ENCODE results near the gene NCLN.
A peak's percentile ranks its signal among the peaks of the same experiment; 100 is the strongest.
"Not testable (repeated sequence)": the region's sequence is repeated elsewhere in the genome, so short reads cannot be mapped to it uniquely, and the experiment has no call there.

NCLN gene

DNA sequence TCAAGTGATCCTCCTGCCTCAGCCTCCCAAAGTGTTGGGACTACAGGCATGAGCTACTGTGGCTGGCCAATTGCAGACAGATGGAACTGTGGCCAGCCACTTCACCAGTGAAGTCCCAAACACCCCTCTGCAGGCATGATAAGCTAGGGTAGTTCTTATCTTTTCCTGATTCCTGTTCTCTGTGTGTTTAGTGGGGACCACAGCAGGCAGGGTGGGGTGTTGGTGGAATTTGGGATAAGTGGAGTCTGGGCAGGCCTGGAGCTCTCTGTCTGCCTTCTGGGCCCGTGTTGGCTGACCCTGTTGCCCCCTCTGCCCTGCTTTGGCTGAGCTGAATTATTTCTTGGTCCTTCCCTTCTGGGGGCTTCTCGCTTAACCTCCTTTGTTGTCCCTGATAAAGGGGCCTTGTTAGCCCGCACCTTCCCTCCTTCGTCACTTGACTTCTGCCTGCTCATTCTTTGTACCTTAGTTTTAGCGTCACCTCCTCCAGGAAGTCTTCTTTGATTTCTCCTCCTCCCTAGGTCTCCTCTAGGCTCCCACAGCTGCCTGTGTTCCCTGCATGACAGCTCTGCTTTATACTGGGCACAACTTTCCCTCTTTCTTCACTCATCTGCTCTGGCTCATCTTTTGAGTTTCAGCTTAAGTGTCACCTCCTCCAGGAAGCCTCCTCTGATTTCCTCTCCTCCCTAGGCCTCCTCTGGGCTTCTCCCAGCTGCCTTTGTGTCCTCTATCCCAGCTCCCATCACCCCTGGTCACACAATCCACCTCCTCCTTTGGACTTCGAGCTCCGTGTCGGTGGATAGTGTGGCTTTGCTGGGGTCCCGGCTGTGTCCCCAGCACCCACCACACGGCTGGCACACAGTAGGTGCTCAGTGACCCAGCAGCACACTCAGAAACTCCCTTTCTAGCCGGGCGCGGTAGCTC, 1.7 kb upstream of the NCLN start:
- DNase-seq (ENCODE audit: low read depth in 2 of 3, low spot score in 2 of 3), result no peak

DNA sequence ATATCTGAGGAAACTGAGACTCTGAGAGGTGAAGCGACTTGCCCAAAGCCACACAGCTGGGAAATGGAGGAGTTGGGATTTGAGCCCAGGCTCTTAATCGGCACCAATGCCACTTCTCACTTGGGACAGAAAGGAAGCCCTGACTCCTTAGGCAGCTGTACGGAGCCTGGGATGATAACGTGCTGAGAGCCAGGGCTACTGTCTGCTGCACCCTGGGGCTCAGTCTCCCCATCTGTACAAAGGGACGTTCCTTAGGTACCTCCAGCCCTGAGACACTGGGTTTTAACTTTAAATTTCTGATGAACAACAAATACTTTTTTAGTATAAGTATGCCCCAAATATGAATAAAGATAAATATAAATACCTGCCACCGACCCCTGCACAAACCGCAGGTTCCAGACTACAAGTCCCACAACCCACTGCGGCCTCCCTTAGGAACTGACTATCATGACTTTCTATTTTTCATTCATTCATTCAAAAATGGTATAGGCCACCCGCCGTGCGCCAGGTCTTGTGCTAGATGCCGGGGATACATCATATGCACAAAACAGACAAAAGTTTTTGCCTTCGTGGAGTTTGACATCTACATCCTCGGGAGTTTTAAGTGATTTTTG, 776 bp upstream of the NCLN start:
- DNase-seq (ENCODE audit: low read depth in 2 of 3, low spot score in 2 of 3), result peak in 1 of 3 experiments; percentile 52

DNA sequence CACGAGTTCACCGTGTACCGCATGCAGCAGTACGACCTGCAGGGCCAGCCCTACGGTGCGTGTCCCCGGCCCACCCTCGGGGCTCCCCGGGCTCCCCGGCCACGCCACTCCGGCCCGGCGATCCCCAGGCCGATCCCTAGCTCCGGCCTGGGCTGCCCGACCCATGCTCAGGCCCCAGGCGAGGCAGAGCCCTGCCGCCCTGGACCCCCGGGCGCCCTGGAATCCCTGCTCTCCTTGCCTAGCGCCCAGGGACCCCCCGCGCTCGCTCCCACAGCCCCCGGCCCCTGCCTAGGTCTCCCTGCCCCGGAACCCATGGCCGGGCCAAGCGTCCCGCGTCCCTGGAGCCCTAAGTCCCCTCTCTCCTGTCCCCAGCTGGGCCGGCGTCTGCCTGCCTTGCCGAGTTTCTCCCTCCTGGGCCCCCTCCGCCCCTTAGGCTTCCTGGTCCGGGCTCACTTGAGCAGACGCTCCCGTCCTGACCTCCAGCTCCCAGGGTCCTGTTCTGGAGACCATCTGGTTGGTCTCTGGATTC, 494 bp downstream of the NCLN start:
- no peak for DNase-seq (ENCODE audit: low read depth in 2 of 3, low spot score in 2 of 3)

- DNase-seq (ENCODE audit: low read depth in 2 of 3, low spot score in 2 of 3), result no peak
Measured at GRCh38 chr19:3186891-3187661, 1.3 kb downstream of the NCLN start.

GRCh38 chr19:3187662-3188511, 2.2 kb downstream of the NCLN start:
- DNase-seq (ENCODE audit: low read depth in 2 of 3, low spot score in 2 of 3), result no peak

DNA sequence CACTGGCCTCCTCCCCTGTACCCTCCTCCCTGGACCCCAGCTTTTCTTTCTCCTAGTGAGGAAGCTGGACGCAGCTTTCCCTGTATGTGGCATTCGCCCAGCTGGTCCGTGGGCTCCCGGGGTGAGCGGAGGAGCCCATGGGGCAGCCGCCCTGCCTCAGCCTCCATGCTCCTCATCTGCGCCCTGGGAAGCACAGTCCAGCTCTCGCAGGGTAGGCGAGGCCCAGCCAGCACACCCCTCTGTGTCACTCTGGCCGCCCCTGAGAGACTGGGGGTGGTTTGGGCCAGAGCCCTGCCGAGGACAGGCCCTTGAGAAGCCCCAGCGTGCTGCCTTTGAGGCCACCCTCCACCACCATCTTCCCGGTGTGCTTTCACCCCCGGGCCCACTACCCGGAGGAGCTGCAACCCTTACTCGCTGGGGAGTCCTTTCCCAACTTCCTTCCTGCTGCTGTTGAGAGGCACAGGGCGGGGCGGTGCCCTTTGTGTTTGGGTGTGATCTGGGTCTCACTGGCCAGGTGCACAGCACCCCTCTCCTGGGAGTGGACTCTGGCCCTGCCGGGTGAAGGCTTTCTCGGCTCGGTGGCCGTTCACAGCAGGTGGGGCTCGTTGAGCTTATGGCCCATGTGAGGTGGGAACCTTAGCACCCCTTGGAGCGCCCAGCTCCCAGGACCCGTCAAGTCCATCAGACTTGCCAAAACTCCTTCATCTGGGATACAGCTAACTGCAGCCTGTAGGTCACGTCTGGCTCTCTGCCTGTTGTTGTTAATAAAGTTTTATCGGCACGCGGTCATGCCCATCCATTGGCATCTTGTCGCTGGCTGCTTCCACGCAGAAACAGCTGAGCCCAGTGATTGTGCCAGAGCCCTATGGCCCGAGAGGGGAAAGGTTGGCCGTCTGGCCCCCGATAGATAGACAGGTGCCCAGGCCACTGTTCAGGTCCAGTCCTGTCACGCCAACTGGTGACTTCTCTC, 3.2 kb downstream of the NCLN start:
- DNase-seq (ENCODE audit: low read depth in 2 of 3, low spot score in 2 of 3), result no peak

DNA sequence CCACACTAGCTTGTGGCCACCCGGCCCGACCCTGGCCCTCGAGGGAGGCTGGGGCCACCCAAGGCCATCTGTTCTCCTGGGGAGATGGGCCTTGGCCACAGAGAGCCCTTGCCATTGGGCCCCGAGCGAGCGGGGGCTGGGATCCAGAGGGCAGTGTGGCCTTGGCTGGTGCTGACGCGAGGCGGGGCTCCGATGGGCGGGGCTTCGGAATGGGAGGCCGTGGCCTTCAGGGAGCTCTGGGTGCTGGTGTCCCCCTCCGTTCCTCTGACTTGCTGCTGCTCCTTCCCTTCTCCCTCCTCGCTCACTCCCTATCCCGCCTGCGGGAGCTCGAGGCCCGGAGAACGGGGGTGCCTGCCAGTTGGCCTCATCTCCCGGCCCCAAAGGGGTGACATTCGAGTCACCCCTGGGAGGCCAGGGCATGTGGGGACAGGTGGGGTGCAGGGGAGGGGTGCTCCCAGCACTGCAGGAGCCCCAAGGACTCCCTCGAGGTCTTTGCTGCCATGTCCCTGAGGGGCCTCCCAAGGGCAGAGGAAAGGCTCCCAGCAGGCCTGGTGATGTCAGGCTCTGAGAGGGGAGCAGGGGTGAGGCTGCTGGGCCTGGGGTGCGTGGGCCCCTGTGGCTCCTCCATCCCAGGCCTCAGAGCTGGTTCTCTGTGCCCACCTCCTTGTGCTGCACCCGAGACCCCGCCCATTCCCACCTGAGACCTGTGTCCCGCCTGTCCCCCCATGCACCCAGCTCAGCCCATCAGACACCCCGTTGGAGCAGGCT, 4.2 kb downstream of the NCLN start:
- no peak for DNase-seq (ENCODE audit: low read depth in 2 of 3, low spot score in 2 of 3)

- DNase-seq (ENCODE audit: low read depth in 2 of 3, low spot score in 2 of 3), result no peak
Measured at GRCh38 chr19:3190470-3190770, 4.7 kb downstream of the NCLN start.

DNA sequence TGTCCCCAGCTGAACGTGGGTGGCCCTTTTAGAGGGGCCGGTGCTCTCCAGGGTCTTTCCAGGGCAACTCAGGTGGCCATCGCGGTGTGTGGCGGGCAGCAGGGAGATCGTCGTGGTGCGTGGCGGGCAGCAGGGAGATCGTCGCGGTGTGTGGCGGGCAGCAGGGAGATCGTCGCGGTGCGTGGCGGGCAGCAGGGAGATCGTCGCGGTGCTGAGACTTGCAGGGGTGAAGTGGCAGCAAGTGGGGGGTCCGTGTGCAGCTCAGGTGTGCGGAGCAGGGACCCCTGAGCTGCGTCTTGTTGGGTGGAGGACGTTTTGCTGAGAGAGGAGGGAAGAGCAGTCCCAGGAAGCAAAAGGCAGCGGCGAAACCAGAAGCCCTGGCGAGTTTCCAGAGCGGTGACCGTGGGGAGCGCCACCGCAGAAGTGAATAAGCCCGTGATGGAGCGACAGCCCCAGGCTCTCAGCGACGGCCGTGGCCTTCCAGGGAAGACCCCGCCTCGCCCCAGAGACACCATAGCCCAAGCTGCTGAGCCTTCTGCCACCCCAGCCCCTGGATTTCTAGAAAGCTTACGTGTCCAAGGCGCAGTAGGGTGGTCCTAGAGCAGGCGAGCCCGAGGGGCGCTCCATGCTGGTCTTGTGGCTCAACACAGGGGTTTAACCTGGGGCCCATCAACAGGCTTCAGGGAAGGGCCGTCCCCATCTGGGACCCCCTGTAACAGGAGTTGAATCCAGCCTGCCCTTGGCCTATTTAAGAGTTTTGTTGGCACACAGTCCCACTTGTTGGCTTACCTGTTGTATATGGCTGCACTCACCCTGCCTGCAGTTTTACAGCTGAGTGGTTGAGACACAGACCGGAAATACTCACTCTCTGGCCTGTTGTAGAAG, 5.4 kb downstream of the NCLN start:
- no peak for DNase-seq (ENCODE audit: low read depth in 2 of 3, low spot score in 2 of 3)

- not testable (repeated sequence) for DNase-seq (ENCODE audit: low read depth in 2 of 3, low spot score in 2 of 3)
Measured at GRCh38 chr19:3191806-3192104, 6.0 kb downstream of the NCLN start.

DNA sequence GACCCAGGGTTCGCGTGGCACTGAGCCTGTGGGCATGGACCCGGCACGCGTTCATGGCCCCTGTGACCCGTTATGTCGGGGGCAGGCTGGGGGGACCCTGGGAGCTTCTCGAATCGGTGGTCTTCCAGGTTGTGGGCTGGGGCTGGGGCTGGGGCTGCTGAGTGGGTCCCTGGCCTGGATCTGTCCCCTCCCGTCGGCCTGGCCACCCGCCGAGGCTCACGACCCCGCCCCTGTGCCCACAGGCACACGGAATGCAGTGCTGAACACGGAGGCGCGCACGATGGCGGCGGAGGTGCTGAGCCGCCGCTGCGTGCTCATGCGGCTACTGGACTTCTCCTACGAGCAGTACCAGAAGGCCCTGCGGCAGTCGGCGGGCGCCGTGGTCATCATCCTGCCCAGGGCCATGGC, 6.5 kb downstream of the NCLN start:
- no peak for DNase-seq (ENCODE audit: low read depth in 2 of 3, low spot score in 2 of 3)

DNA sequence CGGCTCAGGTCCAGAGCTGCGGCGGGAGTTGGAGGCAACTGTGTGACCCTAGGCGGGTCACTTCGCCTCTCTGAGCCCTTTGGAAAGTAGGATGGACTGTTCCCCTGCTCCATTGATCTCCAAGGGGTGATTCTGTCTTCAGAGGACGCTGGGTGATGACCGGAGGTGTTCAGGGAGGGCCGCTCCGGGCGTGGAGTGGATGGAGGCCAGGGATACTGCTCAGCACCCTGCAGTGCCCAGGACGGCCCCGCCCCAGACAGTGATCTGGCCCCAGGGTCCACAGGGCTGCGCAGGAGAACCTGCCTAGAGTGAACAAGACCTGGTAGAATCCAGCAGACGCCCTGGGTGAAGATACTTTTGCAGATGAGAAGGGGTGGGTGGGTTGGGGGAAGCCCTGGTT, 7.0 kb downstream of the NCLN start:
- DNase-seq (ENCODE audit: low read depth in 2 of 3, low spot score in 2 of 3), result no peak

GRCh38 chr19:3193256-3194105, 7.8 kb downstream of the NCLN start:
- no peak for DNase-seq (ENCODE audit: low read depth in 2 of 3, low spot score in 2 of 3)

DNA sequence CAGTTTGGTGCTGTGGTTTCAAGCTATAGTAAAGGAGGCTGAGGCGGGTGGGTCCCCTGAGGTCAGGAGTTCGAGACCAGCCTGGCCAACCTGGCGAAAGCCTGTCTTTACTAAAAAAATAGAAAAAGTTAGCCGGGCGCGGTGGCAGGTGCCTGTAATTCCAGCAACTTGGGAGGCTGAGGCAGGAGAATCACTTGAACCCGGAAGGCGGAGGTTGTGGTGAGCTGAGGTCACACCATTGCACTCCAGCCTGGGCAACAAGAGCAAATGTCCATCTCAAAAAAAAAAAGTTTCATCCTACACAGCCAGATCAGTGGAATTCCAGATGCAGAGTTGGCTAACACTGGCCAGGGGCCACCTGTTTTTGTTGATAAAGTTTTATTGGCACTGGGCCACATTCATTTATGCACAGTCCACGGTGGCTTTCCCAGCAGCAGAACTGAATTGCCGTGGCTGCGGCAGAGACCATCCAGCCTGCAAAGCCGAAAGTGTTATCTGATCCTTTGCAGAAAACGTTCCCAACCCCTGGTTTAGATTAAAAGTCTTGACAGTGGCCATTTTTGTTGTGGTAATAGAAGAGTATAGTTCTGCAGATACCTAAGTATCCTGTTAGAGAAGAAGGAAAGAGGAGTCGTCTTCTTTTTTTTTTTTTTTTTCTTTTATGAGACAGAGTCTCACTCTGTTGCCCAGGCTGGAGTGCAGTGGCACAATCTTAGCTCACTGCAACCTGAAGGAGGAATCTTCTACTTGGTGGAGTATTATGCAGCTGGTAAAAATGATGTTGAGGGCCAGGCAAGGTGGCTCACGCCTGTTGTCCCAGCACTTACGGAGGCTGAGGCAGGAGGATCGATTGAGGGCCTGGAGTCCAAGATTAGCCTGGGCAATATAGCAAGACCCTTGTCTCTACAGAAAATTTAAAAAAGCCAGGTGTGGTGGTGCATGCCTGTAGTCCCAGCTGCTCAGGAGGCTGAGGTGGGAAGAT, 8.7 kb downstream of the NCLN start:
- DNase-seq (ENCODE audit: low read depth in 2 of 3, low spot score in 2 of 3), result no peak

DNA sequence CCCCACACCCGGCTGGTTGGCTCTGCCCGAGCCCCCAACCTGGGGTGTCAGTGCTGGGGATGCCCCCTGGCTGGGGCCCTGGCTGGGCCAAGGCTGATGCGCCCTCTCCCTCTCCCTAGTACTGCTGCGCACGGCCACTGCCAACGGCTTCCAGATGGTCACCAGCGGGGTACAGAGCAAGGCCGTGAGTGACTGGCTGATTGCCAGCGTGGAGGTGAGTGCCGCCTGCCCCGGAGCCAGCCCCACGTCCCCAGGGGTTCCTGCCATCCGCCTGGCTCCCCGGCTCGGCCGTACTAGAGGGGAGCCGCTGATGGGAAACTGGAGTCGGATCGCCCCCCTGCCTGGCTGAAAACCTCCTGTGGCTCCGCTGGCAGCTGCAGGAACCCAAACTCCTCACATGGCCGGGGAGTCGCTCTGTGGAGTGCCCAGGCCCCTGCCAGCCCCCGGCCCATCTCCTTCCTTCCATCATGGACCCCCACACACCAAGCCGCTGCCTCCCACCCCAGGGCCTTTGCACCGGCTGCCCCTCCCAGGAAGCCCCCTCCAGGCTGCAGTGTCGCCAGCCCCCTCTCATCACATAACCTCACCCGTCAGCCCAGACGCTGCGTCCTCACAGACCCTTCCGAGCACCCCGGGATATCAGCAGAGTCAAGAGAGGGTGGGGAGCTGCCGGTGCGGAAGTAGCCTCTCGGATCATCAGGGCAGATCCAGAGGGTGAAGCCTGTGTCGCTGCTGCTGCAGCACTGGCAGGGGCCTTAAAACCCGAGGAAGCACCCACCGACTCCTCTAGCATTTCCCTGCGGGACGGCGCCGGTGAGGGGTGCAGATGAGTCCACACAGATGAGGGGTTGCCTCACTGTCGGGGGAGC, 10.6 kb downstream of the NCLN start:
- DNase-seq (ENCODE audit: low read depth in 2 of 3, low spot score in 2 of 3), result no peak
